HG03139 (cell line): ENCODE data around the gene ZNF778.

Experiments
- ATAC-seq: cut with Tn5 transposase; IDR thresholded peaks from one replicate; pipeline ENCODE4 v1.9.1; 2021; ENCODE audit not compliant: unreplicated experiment

The ZNF778 gene

GRCh38 chr16:89274561-89275283 lies 57.2 kb downstream of the ZNF778 start:
- no peak for ATAC-seq

- ATAC-seq = no peak
These were observed 57.7 kb downstream of the ZNF778 start for GRCh38 chr16:89275284-89275584.

- ATAC-seq = no peak
These were observed 58.6 kb downstream of the ZNF778 start for GRCh38 chr16:89275837-89276720.

DNA sequence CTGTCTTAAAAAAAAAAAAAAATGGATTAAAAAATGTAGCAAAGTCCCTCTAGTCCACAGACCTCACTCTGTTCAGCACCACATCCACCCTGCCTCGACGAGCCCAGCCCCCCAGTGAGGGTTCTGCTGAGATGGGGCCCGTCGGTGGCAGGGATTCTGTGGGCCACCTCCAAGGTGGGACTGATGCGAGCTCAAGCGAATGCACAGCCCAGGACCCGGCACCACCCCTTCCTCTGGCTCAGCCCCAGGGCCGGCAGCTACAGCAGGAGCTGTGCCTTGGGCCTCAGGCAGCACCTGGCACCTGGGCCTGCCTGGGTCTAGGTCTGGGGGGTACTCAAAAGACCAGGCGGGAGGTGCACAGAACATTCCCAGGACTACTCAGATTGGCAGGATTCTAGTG lies 59.5 kb downstream of the ZNF778 start:
- no peak for ATAC-seq

GRCh38 chr16:89277641-89278341 lies 60.3 kb downstream of the ZNF778 start:
- ATAC-seq = no peak

DNA sequence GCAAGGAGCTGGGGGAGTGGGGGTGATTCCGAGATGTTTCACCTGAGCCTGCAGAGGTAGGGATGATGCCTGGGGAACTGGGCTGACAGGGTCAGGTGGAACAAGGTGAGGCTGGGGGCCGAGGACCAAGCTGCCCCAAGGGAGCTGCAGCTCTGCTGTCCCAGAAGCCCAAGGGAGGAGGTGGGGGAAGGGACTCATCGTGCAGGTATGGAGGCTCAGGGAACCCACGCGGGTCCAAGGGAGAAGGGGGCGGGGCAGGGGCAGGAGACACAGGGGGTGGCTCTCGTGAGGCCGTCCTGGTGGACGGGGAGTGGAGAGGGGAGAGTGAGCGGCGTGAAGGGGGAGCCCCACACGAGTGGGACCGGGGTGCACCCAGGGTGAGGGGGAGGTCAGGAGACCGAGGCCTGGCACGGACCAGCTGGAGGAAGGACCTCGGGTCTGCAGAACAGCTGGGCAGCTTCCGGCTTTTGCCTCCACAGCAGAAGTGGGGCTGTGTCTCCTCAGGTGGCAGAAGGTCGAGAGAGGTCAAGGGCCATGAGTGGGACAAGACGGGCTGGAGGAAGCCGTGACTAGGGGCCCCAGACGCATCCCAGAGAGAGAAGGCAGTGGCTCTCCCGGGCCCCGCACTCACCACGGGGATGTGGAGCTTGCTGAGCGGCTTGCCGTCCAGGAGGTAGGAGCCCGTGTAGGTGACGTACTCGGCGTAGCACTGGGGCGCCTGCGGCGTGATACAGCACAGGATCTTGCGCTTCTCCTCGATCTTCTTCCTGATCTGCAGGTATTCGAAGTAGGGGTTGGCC lies 61.1 kb downstream of the ZNF778 start:
- ATAC-seq = no peak

DNA sequence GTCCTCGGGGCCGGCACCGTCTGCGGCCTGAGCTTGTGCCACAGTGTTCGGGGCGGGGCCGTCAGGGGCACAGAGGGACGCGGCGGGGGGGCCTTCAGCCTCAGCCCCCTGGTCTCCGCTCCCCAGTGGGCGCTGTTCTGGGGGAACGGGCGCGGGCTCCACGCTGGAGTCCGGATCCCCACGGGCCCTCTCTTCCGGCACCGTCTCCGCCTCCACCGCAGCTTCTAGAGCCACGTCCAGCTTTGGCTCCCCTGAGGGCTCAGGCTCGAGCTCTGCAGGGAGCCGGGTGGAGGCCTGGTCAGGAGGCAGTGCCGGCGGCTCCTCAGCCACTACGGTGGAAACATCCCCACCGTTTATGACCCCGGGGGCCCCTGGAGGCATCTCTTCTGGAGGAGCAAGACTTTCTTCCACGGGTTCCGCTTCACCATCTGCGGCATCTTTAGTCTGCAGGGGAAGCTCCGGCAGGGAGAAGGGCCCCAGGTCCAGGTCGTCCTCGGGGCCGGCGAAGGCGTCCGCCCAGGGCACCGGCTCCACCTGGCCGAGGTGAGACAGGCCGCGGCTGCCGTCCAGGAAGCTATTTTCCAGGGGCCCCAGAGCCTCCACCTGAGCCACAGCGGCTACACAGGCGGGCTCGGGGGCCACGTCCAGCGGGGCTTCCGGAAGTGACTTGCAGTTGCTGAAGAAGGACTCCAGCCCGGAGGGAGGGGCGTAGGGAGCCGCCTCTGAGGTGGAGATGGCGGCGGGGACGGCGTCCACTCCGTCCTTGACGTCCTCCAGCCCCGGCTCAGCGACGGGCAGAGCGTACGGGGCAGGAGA lies 62.4 kb downstream of the ZNF778 start:
- no peak for ATAC-seq

DNA sequence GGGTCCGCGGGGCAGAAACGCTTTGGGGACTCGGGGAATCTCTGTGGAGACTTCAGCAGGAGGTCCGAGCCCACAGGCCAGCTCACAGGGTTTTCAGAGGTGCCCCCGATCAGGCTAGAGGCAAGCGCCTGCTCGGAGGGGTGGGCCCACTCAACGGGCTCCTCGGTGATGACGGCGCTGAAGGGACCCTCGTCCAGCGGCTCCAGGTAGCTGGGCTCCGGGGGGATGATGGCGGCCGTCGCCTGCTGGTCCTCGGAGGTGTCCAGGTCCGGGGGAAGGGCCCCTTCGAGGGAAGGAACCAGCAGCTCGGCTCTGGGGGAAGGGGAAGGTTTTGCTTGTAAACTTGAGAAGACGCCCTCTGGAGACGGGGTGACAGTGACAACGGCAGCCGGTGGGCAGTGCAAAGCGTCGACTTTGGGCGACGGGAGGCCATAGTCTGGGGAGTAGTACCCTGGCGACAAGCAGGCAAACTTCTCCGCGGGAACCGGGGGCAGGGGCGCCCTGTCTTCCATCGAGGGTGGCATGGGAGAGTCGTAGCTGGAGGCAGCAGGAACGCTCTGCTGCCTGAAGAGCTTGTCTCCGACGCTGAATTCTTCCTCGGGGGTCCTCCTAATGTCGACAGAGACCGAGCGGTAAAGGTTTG lies 63.2 kb downstream of the ZNF778 start:
- ATAC-seq = no peak

DNA sequence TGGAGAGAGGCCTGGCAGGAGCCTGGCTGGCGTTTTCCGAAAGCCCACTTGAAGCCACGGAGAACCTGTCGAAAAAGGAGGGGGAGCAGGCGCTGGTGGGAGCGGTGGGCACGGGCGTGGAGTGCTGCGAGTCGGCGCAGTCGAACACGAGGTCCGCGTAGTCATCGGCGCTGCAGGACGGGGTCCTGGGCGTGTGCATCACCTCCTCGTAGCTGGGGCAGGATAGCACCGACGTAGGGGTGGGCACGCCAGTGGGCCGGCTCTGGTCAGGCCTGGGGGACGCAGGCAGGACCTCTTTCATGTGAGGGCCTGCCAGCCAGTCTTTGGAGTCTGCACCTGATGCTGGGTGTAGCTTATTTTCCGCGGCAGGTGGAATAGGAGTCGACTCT lies 63.7 kb downstream of the ZNF778 start:
- no peak for ATAC-seq

DNA sequence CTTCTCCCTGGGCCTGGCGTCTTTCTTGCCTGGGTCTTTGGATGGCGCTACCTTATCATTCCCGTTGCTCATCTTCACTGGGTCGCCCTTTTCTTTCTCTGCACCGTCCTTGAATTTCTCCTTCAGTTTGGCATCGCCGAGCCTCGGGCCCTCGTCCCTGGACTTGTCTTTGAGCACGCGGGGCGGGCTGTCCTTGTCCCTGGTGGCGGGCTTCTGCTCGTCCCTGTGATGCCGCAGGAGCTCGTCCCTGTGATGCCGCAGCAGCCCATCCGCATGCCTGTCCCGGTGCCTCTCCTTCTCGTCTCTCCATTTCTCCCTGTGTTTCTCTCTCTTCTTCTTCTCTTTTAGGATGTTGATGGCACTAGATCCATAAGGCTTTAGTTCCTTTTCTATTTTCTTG lies 64.3 kb downstream of the ZNF778 start:
- ATAC-seq = no peak

GRCh38 chr16:89282523-89282922 lies 65.0 kb downstream of the ZNF778 start:
- ATAC-seq = no peak

DNA sequence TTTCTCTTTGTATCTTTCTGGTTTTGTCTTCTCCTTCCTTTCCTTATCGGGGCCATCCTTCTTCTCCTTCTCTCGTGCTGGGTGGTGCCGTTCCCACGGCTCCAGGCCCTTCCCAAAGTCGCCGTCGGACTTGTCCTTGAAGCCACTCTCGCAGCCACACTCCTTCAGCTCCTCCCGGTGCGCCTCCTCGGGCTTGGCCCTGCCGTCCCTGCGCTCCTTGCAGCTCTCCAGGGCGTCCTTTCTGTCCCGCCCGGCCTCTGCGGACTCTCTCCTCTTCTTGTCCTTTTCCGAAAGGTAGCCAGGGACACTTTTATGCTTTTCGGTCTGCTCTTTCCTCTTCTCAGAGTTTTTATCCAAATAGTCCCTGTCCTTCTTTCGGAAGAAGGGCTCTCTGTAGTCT lies 65.9 kb downstream of the ZNF778 start:
- ATAC-seq = no peak

GRCh38 chr16:89285381-89285780 lies 67.9 kb downstream of the ZNF778 start:
- no peak for ATAC-seq

DNA sequence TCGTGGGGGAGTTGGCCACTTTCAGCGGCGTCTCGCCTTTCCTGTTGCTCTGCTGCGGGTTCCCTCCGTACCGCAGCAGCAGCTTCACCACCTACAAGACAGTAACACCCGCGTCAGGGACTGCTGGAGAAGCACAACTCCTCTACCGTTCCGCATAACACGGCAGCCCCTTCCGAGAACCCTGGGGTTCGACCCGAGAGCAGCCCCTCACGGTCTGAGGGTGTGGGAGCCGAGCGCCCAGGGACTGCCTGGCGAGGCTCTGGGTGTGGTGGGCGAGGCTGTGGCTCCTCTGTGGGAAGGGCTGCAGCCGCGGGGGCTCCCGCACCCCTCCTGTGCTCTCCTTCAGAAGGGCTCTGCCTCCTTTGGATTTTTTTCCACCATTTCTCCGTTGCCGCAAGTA lies 68.6 kb downstream of the ZNF778 start:
- no peak for ATAC-seq
